HUES6 (cell line): ENCODE measurements around the gene GPX2.

Experiments
- H3K27ac ChIP-seq: 2 replicates; pipeline ENCODE4 v1.7.0; 2013; ENCODE audit warnings: low read depth, mild to moderate bottlenecking, low read length, inconsistent platforms
- H3K27me3 ChIP-seq: 2 replicates; pipeline ENCODE4 v1.6.1; 2013; ENCODE audit warnings: low read length; ENCODE audit not compliant: control insufficient read depth, insufficient read depth
- H3K36me3 ChIP-seq: 2 replicates; pipeline ENCODE4 v1.6.1; 2013; ENCODE audit warnings: low read length; ENCODE audit not compliant: control insufficient read depth, insufficient read depth
- H3K4me1 ChIP-seq: 2 replicates; pipeline ENCODE4 v1.6.1; 2013; ENCODE audit warnings: low read length; ENCODE audit not compliant: control insufficient read depth, insufficient read depth
- H3K4me3 ChIP-seq: 2 replicates; pipeline ENCODE4 v1.5.1; 2013; ENCODE audit warnings: low read depth, low read length
- H3K9ac ChIP-seq: one replicate; pipeline ENCODE4 v1.6.1; 2013; ENCODE audit warnings: mild to moderate bottlenecking, low read length
- H3K9me3 ChIP-seq: 2 replicates; pipeline ENCODE4 v1.6.1; 2013; ENCODE audit warnings: low read depth, low read length; ENCODE audit not compliant: control insufficient read depth, insufficient read depth

The GPX2 gene

DNA sequence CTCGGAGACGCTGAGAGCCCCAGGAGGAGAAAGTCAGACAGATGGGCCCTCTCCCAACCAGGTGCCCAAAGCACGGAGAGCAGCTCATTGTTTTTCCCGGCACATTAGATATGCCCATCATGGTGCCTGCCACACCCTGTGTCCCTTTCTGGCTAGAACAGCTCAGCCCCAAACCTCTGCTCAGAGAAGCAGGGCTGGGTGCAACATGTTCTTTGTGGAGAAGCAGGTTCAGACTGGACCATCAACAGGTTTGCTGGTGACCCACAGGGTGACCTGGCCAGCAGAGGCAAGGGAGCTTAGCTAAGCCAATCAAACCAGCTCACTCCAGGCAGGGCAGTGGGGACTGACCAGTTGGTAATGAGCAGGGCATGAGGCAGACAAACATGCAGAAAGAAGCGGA, 16.2 kb upstream of the GPX2 start:
- H3K36me3 ChIP-seq, result 0 out of 2 replicates have a peak, but pooled peaks cover 9% of the 10 kb centered on the region
- peaks cover 47% of the 10 kb centered on the region for H3K4me1 ChIP-seq
- H3K9ac ChIP-seq, result no peak overlapping the region

DNA sequence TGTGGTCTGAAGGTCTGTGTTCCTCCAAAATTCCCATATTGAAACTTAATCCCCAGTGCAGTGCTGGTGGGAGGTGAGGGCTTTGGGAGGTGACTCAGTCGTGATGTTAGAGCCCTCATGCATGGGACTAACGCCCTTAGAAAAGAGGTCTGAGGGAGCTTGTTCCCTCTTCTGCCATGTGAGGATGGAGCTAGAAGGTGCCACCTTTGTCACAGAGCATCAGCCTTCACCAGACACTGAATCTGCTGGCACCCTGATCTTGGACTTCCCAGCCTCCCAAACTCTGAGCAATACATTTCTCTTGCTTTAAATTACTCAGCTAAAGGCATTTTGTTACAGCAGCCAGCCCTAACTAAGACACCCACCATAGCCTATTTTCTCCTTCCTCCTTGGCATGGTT, 15.7 kb upstream of the GPX2 start:
- Histone ChIP-seq H3K36me3 (peaks cover 10% of the 10 kb centered on the region; the same call in 1 of the 2 replicates), H3K9ac (no peak overlapping the region), H3K27ac (no peak overlapping the region), H3K4me3 (no peak overlapping the region), H3K4me1 (peaks cover 47% of the 10 kb centered on the region), H3K9me3 (no peaks in the 10 kb centered on the region), H3K27me3 (no peaks in the 10 kb centered on the region)

More for the DNA sequence above, 16.2 kb upstream of the GPX2 start:
- no peaks in the 10 kb centered on the region for H3K27me3 ChIP-seq
- H3K27ac ChIP-seq, result no peak overlapping the region
- no peaks in the 10 kb centered on the region for H3K9me3 ChIP-seq
- H3K4me3 ChIP-seq, result no peak overlapping the region

- H3K9ac ChIP-seq, result no peak overlapping the region
- H3K9me3 ChIP-seq, result no peaks in the 10 kb centered on the region
- no peak overlapping the region for H3K27ac ChIP-seq
- no peaks in the 10 kb centered on the region for H3K27me3 ChIP-seq
- H3K4me3 ChIP-seq, result no peak overlapping the region
- peaks cover 13% of the 10 kb centered on the region for H3K36me3 ChIP-seq
- H3K4me1 ChIP-seq, result peaks cover 47% of the 10 kb centered on the region
Observed at GRCh38 chr14:64956697-64957406, 14.3 kb upstream of the GPX2 start.

- no peak overlapping the region for H3K9ac ChIP-seq
- no peak overlapping the region for H3K27ac ChIP-seq
- peaks cover 29% of the 10 kb centered on the region for H3K36me3 ChIP-seq
- no peaks in the 10 kb centered on the region for H3K9me3 ChIP-seq
- peaks cover 37% of the 10 kb centered on the region for H3K4me1 ChIP-seq
- H3K27me3 ChIP-seq, result no peaks in the 10 kb centered on the region
- no peak overlapping the region for H3K4me3 ChIP-seq
Observed at GRCh38 chr14:64955297-64955696, 12.8 kb upstream of the GPX2 start.

DNA sequence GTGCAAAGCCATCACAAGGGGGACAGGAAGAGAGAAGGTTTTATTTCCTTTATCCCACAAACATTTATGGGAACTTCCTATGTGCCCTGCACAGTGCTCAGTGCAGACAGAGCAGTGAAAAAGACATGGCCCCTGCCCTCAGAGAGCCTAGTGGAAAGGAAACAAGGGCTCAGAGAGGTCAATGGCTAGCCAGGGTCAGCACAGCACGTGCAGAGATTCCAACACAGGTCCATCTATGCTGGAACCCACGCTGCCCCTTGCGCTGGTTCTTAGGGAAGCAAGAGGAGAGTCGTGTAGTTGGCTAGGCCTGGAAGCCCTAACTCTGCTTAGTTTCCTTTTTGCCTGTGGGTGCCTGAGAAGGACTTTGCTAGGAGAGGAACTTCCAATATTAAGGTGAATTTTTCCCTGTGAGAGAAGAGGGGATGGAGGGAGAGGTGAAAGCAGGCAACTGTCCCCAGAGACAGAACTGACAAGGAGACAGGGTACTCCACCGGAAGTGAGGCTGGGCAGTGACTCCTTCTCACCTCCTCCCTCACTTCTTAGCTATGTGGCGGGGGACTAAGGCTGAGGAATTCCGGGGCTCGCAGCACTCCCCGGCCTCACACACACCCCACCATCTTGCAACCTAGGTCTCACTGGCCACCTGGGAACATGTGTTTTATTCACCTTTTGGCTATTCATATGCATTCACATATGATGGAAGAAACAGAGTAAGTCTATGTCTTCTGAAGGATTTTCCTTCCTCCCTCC, 12.1 kb upstream of the GPX2 start:
- H3K36me3 ChIP-seq, result peaks cover 35% of the 10 kb centered on the region
- H3K4me3 ChIP-seq, result no peak overlapping the region
- no peak overlapping the region for H3K9ac ChIP-seq
- H3K4me1 ChIP-seq, result peaks cover 32% of the 10 kb centered on the region
- no peak overlapping the region for H3K27ac ChIP-seq
- no peaks in the 10 kb centered on the region for H3K9me3 ChIP-seq
- no peaks in the 10 kb centered on the region for H3K27me3 ChIP-seq

DNA sequence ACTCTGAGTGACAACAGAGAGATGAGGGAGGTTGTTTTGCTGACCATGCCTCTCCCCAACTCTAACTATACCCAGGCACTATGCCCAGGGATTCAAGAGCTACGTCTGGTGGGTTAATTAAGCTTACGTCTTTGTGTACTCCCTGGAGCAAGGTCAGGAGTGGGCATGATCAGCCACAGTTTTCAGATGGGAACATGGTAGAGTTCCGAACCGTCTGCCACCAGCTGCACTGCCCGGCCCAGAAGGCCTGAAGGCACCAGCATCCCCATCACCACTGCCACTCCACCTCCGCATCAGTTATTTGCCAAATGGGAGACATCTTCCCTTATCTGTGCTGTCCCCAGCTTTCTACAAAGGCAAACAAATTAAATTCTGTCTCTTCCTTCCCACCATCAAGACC, 11.1 kb upstream of the GPX2 start:
- no peak overlapping the region for H3K9ac ChIP-seq
- no peak overlapping the region for H3K27ac ChIP-seq
- no peaks in the 10 kb centered on the region for H3K9me3 ChIP-seq

GRCh38 chr14:64953310-64953654, 10.7 kb upstream of the GPX2 start:
- Histone ChIP-seq H3K9ac (no peak overlapping the region), H3K27me3 (no peaks in the 10 kb centered on the region), H3K4me3 (no peak overlapping the region), H3K27ac (no peak overlapping the region), H3K36me3 (peaks cover 44% of the 10 kb centered on the region), H3K4me1 (peaks cover 32% of the 10 kb centered on the region), H3K9me3 (no peaks in the 10 kb centered on the region)

More for the DNA sequence above, 11.1 kb upstream of the GPX2 start:
- Histone ChIP-seq H3K4me3 (no peak overlapping the region), H3K4me1 (peaks cover 32% of the 10 kb centered on the region), H3K27me3 (no peaks in the 10 kb centered on the region), H3K36me3 (peaks cover 40% of the 10 kb centered on the region)

GRCh38 chr14:64952598-64953309, 10.2 kb upstream of the GPX2 start:
- H3K4me1 ChIP-seq, result peaks cover 32% of the 10 kb centered on the region
- H3K9ac ChIP-seq, result no peak overlapping the region
- no peaks in the 10 kb centered on the region for H3K9me3 ChIP-seq
- no peaks in the 10 kb centered on the region for H3K27me3 ChIP-seq
- no peak overlapping the region for H3K4me3 ChIP-seq
- H3K36me3 ChIP-seq, result peaks cover 49% of the 10 kb centered on the region
- H3K27ac ChIP-seq, result no peak overlapping the region

- Histone ChIP-seq H3K4me1 (peaks cover 23% of the 10 kb centered on the region), H3K9ac (no peak overlapping the region), H3K36me3 (peaks cover 56% of the 10 kb centered on the region)
Observed at GRCh38 chr14:64951724-64952123, 9.2 kb upstream of the GPX2 start.

DNA sequence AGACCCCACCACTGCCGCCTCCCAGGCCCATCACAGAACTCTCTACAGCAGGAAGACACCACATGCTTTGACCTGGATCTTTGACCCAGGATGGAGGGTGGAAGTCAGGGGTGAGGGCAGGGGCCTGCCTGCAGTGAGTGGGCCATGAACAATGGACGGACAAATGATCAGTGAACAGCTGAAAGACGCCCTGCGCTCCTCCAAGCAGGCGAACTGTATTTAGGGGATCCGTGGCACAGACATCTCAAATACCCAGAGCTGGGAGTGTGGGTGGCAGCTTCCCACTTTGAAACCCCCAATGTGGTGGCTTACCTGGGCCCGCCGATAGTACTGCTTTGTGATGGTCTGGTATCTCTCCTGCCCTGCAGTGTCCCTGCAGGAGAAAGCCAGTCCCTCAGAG, 8.7 kb upstream of the GPX2 start:
- Histone ChIP-seq H3K9me3 (no peaks in the 10 kb centered on the region), H3K4me3 (no peak overlapping the region), H3K36me3 (peaks cover 56% of the 10 kb centered on the region), H3K27ac (no peak overlapping the region), H3K4me1 (peaks cover 19% of the 10 kb centered on the region), H3K27me3 (no peaks in the 10 kb centered on the region), H3K9ac (no peak overlapping the region)

More at GRCh38 chr14:64951724-64952123, 9.2 kb upstream of the GPX2 start:
- H3K4me3 ChIP-seq, result no peak overlapping the region
- no peaks in the 10 kb centered on the region for H3K27me3 ChIP-seq
- no peak overlapping the region for H3K27ac ChIP-seq
- H3K9me3 ChIP-seq, result no peaks in the 10 kb centered on the region

DNA sequence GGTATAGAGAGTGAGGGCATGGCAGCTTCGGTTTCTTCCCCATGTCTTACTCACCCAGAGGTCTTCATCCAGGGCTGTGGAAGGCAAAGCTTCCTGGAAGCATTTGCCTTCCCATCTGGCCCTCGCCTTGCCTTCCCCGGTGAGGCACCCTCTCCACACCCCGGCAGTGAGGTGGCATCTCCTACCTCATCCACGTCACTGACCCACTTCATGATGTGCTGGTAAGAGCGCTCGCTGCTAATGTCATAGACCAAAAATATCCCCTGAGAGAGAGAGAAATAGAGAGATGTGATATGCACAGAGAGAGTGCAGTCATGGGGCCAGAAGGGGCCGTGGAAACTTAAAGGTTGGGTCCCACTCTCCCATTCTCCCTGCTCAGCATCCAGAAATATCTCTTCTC, 8.3 kb upstream of the GPX2 start:
- H3K9ac ChIP-seq, result no peak overlapping the region
- no peak overlapping the region for H3K27ac ChIP-seq
- H3K27me3 ChIP-seq, result no peaks in the 10 kb centered on the region
- H3K9me3 ChIP-seq, result no peaks in the 10 kb centered on the region
- H3K4me1 ChIP-seq, result peaks cover 15% of the 10 kb centered on the region
- peaks cover 56% of the 10 kb centered on the region for H3K36me3 ChIP-seq
- no peak overlapping the region for H3K4me3 ChIP-seq
